Heart left ventricle (tissue), 16 donors: Measurements from ENCODE around the gene MORN5. TPM values are rescaled to one million over a fixed set of nuclear protein-coding genes. Genes with fewer than 3 reads are reported as not detected.

ENCODE experiments used
- ATAC-seq, 4 donors: fragments of 200-7000 bp; cut with Tn5 transposase; one replicate each; pipeline ENCODE4 v1.9.1; 2020 to 2022; ENCODE audit warnings: moderate library complexity in 4 of 4, mild to moderate bottlenecking in 3 of 4, moderate number of reproducible peaks in 1 of 4
- DNase-seq, 5 donors: peaks; one replicate each; pipeline ENCODE4 v3.0.0-alpha.2; 2020
- H3K27ac ChIP-seq, 12 donors: fragments of 200-600 bp; sonication (generic) in 4 of 12; one replicate each; pipeline versions ENCODE4 v1.5.0 to v1.8.0; 2016 to 2022; ENCODE audit warnings: mild to moderate bottlenecking in 2 of 12
- H3K27me3 ChIP-seq, 9 donors: fragments of 200-600 bp; sonication (generic) in 2 of 9; one replicate each; pipeline versions ENCODE4 v1.5.1 to v1.8.0; 2016 to 2022; ENCODE audit warnings: mild to moderate bottlenecking in 3 of 9
- H3K36me3 ChIP-seq, 9 donors: fragments of 200-600 bp; sonication (generic) in 2 of 9; one replicate each; pipeline versions ENCODE4 v1.5.0 to v1.8.0; 2018 to 2022; ENCODE audit warnings: mild to moderate bottlenecking in 2 of 9
- H3K4me1 ChIP-seq, 12 donors: fragments of 200-600 bp; sonication (generic) in 4 of 12; one replicate each; pipeline versions ENCODE4 v1.5.0 to v1.8.0; 2016 to 2022; ENCODE audit warnings: mild to moderate bottlenecking in 3 of 12
- H3K4me3 ChIP-seq, 12 donors: fragments of 200-600 bp; sonication (generic) in 4 of 12; one replicate each; pipeline versions ENCODE4 v1.5.0 to v1.8.0; 2017 to 2022; ENCODE audit warnings: mild to moderate bottlenecking in 9 of 12, moderate library complexity in 4 of 12
- H3K9me3 ChIP-seq, 12 donors: fragments of 200-600 bp; sonication (generic) in 4 of 12; one replicate each; pipeline versions ENCODE4 v1.5.0 to v1.8.0; 2016 to 2022; ENCODE audit warnings: mild to moderate bottlenecking in 1 of 12
- POLR2A ChIP-seq, 2 donors: fragments of 450-650 bp; IDR thresholded peaks; one replicate each; pipeline ENCODE4 v1.6.1; 2017; ENCODE audit warnings: antibody characterized with exemption in 2 of 2, mild to moderate bottlenecking in 2 of 2, moderate library complexity in 2 of 2
- WGBS, 4 donors: extraction: QIAGEN DNeasy Blood & Tissue Kit in 2 of 4; methylation state at CpG; one replicate each; pipeline versions ENCODE4 v1.1.5 to v1.1.7; 2013 to 2018; 5-methylcytosine and 5-hydroxymethylcytosine counted together
- intact Hi-C, 10 donors: fragments of 100-400 bp; cut with DNase I; formaldehyde crosslinking; loops; one replicate each; pipeline versions ENCODE4 v1.11.1 to v1.14.2; 2022
- polyA plus RNA-seq, 2 donors: library from polyadenylated mRNA; stranded (reverse); fragments of 200-250 nt; gene quantifications; one replicate each; pipeline ENCODE4 v1.2.3, GENCODE V29; 2013
- total RNA-seq, 9 donors: library from RNA; depleted of rRNA in 2 of 9; stranded (reverse); fragments of >200 nt in 2 of 9; fragmentation: NEBNext Ultra II Directional in 3 of 9; extraction: Animal tissue kit (Norgen Biotek cat#: 25700) in 3 of 9; gene quantifications; one replicate each; pipeline versions ENCODE4 v1.1.0 to v1.2.4, GENCODE V29; 2016 to 2023
- TF ChIP-seq, protein P1 (sequence below), 12 donors: fragments of 200-600 bp; sonication (generic) in 4 of 12; IDR thresholded peaks; one replicate each; pipeline versions ENCODE4 v1.5.0 to v1.8.0; 2018 to 2022; ENCODE audit warnings: antibody characterized with exemption in 12 of 12, mild to moderate bottlenecking in 5 of 12
- donor health status: ischemic (EF 13 %, LVEDD 7.1; RV severe dilation, severe dysfunction).
- donor health status: healthy with polysubstance abuse.
- donor health status: DM: no; HTN: yes; CAD: no.
- donor health status: DM: no; HTN: no; CAD: no.
- donor health status: ischemic (EF 25% LVEDD 6.9; RV normal size, moderate dysfunction).
- donor health status: ischemic (EF 25% LVEDD 5.7; RV mildly dilated, moderate dysfunction).
- donor health status: healthy.
- donor health status: DM: yes; HTN: yes; CAD: no.
- donor health status: ischemic (EF 35%, LVEDD 5.7; RV mildly dilated, moderate dysfunction).
- donor health status: nonischemic (EF 11% LVEDD 7.7; RV severe dilation, severe dysfunction).
- donor health status: DM: yes; HTN: yes; CAD: no.
- donor health status: PGD.
- donor health status: ischemic (EF 29% LVEDD 5.4; RV normal size, mild dysfunction).
- donor health status: nonischemic (EF 23%, LVEDD 6.1; RV moderate dilation, normal function).

Gene MORN5
- total and polyA plus RNA-seq, 11 donors, result not detected

- intact Hi-C loops, result no loop called here
- Histone ChIP-seq H3K27me3 (peaks cover 0 to 16% (median 0%) of the 10 kb centered on the region in 9 donors), H3K9me3 (no peaks in the 10 kb centered on the region), H3K36me3 (no peaks in the 10 kb centered on the region), H3K4me1 (peaks cover 0 to 7% (median 0%) of the 10 kb centered on the region in 12 donors), H3K4me3 (no peak overlapping the region), H3K27ac (no peak overlapping the region)
- ATAC-seq (no peak), DNase-seq (no peak)
- 61 to 71% (median 66%) methylated on average over 7 of the region's 7 CpGs for WGBS, 4 donors
- TF ChIP-seq, protein P1, sequence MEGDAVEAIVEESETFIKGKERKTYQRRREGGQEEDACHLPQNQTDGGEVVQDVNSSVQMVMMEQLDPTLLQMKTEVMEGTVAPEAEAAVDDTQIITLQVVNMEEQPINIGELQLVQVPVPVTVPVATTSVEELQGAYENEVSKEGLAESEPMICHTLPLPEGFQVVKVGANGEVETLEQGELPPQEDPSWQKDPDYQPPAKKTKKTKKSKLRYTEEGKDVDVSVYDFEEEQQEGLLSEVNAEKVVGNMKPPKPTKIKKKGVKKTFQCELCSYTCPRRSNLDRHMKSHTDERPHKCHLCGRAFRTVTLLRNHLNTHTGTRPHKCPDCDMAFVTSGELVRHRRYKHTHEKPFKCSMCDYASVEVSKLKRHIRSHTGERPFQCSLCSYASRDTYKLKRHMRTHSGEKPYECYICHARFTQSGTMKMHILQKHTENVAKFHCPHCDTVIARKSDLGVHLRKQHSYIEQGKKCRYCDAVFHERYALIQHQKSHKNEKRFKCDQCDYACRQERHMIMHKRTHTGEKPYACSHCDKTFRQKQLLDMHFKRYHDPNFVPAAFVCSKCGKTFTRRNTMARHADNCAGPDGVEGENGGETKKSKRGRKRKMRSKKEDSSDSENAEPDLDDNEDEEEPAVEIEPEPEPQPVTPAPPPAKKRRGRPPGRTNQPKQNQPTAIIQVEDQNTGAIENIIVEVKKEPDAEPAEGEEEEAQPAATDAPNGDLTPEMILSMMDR (IDR thresholded peaks at IDR 0.05), result no peak
Observed at GRCh38 chr9:122197426-122197825, 37.7 kb downstream of the MORN5 start.

- no peaks in the 10 kb centered on the region for H3K9me3 ChIP-seq
- intact Hi-C loops, result no loop called here
- no peak for DNase-seq
- no peak for ATAC-seq
- H3K27me3 ChIP-seq, result peaks cover 0 to 16% (median 0%) of the 10 kb centered on the region in 9 donors
- TF ChIP-seq POLR2A (IDR thresholded peaks at IDR 0.05), result no peak
- TF ChIP-seq, protein P1 (IDR thresholded peaks at IDR 0.05), result no peak
- peaks cover 0 to 7% (median 0%) of the 10 kb centered on the region in 12 donors for H3K4me1 ChIP-seq
- 78 to 83% (median 80%) methylated on average over 4 of the region's 4 CpGs for WGBS, 4 donors
- no peak overlapping the region for H3K4me3 ChIP-seq
- no peak overlapping the region for H3K27ac ChIP-seq
- no peaks in the 10 kb centered on the region for H3K36me3 ChIP-seq
Observed at GRCh38 chr9:122197882-122198281, 38.2 kb downstream of the MORN5 start.

DNA sequence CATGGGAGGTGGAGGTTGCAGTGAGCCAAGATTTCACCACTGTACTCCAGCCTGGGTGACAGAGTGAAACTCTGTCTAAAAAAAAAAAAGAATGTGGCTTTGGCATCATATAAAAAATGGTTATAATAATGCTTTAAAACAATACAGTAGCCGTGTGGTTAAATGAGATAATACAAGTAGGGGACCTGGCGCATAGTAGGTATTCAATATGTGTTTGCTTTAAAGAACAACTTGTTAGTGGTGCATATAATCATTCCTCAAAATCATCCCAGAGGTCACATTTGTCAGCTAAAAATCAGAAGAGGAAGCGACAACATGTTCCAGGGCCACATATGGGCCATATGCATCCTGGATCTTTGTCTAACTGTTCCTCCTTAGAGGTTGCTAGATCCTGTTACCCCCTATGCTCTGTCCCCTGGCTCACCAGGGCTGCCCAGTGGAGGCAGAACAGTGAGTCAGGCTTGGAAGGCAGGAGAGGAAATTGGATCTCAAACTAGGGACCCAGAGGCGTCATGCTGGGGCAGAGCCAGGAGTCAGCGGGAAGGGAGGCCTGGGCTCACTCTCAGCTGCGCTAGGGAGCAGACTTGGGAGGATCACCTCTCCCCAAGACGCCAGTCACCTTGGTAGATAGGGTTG, 41.4 kb downstream of the MORN5 start:
- intact Hi-C loops, result no loop called here
- H3K4me1 ChIP-seq, result peaks cover 0 to 7% (median 0%) of the 10 kb centered on the region in 12 donors
- H3K27ac ChIP-seq, result no peak overlapping the region
- DNase-seq (peak in 1 of 5 donors; percentile 31), ATAC-seq (peak in 1 of 4 donors; percentile 29)
- peaks cover 0 to 9% (median 0%) of the 10 kb centered on the region in 9 donors for H3K27me3 ChIP-seq
- no peak overlapping the region for H3K4me3 ChIP-seq
- H3K9me3 ChIP-seq, result no peaks in the 10 kb centered on the region
- no peak for TF ChIP-seq POLR2A (IDR thresholded peaks at IDR 0.05)
- TF ChIP-seq, protein P1 (IDR thresholded peaks at IDR 0.05), result no peak
- no peaks in the 10 kb centered on the region for H3K36me3 ChIP-seq
- WGBS, 4 donors, result 71 to 77% (median 75%) methylated on average over 7 of the region's 7 CpGs

DNA sequence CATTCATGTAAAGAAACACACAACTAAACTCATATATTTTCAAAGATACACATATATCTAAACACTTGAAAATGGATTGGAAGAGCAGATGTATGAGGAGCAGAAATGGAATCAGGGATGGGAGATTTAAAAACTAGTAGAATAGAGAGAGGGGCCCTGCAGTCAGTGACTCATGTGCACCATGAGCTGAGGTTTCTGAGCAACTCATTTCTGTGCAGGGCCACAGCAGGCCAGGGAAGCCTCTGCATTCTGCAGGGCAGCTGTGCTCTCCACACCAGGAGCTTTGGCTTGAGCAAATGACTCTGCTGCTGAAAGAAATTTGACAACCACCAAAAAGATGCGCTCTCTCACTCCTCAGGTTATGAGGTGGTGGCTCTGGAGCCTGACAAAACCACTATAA, 41.9 kb downstream of the MORN5 start:
- Histone ChIP-seq H3K4me3 (no peak overlapping the region), H3K27me3 (peaks cover 0 to 9% (median 0%) of the 10 kb centered on the region in 9 donors), H3K27ac (no peak overlapping the region), H3K36me3 (no peaks in the 10 kb centered on the region), H3K4me1 (peaks cover 0 to 7% (median 0%) of the 10 kb centered on the region in 12 donors), H3K9me3 (no peaks in the 10 kb centered on the region)
- ATAC-seq, result peak in 1 of 4 donors; percentile 6
- DNase-seq, result peak in 1 of 5 donors; percentile 8
- intact Hi-C loops, result no loop called here
- whole genome bisulfite sequencing, 4 donors, result 94 to 100% (median 100%) methylated on average over 1 of the region's 1 CpG
- TF ChIP-seq, protein P1 (IDR thresholded peaks at IDR 0.05), result no peak
- no peak for TF ChIP-seq POLR2A (IDR thresholded peaks at IDR 0.05)
